LNCaP clone FGC (cell line): ENCODE results near the gene ARHGEF19.

ENCODE experiments used
- DNase-seq: peaks from one replicate; pipeline ENCODE4 v3.0.0-alpha.2; 2011; ENCODE audit warnings: low read depth
- H3K4me3 ChIP-seq: 2 replicates; pipeline ENCODE4 v1.5.1; 2011; ENCODE audit warnings: mild to moderate bottlenecking, low read depth, low read length, control low read depth
- TF ChIP-seq, protein P1 (sequence below): IDR thresholded peaks from 2 replicates; pipeline ENCODE4 v1.5.1; 2012; ENCODE audit warnings: mild to moderate bottlenecking; ENCODE audit not compliant: control insufficient read depth, insufficient read depth; ENCODE audit errors: extremely low read depth

Gene ARHGEF19

DNA sequence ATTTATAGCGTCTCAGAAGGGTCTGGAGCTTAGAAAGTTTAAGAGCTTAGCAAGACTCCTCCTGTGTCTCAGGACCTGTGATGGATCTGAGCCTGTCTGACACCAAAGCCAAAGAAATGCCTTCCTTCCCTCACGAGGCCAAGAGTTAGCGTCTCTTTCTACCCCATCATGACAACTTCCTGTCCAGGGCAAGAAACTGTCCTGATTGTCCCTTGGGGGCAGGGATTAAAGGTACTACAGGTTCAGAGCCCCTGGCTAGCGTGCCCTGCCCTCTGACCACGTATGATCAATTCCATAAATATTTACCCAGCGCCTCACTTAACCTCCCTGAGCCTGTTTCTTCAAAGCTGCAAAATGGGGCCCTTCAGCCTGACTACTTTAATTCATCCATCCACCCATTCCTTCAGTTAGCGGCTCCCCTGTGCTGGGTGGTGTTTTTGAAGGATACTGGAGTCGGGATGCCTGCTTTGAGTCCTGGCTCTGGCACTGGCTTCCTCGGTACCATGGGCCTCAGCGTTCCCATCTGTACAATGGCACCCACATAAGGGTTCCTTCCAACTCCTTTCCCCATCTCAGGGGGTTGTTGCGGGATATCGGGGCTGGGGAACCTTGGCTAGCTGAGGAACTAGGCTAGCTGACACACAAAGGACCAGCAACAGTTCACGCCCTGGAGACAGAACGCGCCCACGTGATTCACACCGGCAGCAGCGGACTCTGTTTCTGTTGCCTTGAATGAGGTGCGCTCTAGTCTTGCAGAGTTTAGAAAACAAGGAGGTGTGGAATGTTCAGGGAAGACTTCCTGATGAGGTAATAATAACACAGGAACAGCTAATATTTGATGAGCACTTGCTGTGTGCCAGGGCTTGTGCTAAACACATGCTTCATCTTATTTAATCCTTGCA lies 33.6 kb downstream of the ARHGEF19 start:
- no peak overlapping the region for H3K4me3 ChIP-seq
- no peak for DNase-seq
- TF ChIP-seq, protein P1, sequence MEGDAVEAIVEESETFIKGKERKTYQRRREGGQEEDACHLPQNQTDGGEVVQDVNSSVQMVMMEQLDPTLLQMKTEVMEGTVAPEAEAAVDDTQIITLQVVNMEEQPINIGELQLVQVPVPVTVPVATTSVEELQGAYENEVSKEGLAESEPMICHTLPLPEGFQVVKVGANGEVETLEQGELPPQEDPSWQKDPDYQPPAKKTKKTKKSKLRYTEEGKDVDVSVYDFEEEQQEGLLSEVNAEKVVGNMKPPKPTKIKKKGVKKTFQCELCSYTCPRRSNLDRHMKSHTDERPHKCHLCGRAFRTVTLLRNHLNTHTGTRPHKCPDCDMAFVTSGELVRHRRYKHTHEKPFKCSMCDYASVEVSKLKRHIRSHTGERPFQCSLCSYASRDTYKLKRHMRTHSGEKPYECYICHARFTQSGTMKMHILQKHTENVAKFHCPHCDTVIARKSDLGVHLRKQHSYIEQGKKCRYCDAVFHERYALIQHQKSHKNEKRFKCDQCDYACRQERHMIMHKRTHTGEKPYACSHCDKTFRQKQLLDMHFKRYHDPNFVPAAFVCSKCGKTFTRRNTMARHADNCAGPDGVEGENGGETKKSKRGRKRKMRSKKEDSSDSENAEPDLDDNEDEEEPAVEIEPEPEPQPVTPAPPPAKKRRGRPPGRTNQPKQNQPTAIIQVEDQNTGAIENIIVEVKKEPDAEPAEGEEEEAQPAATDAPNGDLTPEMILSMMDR: no peak

DNA sequence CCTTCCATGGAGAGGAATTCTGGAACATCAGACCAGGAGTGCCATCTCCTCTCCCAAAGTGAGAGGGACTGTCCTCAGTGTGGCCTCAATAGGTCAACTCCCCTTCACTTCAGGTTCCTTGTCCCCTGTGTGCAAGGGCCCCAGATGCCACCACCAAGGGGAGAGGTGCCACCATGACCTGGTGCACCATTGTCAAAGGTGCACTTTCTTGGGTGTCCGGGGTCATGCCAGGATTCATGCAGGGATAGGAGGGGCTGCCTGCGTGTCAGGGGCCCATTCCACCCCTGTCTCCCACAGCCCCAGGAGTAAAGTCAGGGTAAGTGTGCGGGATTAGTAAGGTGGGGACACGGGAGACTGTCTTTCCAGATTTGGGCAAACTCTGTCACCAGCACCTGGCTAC lies 35.1 kb downstream of the ARHGEF19 start:
- TF ChIP-seq, protein P1: no peak
- no peak for DNase-seq
- no peak overlapping the region for H3K4me3 ChIP-seq

DNA sequence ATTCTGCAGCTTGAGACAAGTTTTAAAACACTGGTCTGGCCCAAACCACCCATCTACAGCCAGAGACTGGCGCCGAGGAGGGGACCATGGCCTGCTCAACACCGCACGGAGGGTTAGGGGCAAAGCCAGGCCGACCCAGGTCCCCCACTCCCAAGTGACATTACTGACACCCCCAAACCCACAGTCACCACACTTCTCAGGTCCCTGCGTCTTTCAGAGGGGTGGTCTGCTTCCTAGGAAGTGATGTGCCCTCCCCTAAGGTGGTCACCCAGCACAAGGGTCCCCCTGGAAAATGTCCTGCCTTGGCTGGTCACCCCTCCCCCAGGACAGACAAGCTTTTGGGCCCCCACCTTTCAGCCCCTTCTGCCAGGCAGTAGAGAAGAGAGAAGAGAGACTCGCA lies 35.8 kb downstream of the ARHGEF19 start:
- no peak for DNase-seq
- TF ChIP-seq, protein P1: no peak
- H3K4me3 ChIP-seq: no peak overlapping the region

DNA sequence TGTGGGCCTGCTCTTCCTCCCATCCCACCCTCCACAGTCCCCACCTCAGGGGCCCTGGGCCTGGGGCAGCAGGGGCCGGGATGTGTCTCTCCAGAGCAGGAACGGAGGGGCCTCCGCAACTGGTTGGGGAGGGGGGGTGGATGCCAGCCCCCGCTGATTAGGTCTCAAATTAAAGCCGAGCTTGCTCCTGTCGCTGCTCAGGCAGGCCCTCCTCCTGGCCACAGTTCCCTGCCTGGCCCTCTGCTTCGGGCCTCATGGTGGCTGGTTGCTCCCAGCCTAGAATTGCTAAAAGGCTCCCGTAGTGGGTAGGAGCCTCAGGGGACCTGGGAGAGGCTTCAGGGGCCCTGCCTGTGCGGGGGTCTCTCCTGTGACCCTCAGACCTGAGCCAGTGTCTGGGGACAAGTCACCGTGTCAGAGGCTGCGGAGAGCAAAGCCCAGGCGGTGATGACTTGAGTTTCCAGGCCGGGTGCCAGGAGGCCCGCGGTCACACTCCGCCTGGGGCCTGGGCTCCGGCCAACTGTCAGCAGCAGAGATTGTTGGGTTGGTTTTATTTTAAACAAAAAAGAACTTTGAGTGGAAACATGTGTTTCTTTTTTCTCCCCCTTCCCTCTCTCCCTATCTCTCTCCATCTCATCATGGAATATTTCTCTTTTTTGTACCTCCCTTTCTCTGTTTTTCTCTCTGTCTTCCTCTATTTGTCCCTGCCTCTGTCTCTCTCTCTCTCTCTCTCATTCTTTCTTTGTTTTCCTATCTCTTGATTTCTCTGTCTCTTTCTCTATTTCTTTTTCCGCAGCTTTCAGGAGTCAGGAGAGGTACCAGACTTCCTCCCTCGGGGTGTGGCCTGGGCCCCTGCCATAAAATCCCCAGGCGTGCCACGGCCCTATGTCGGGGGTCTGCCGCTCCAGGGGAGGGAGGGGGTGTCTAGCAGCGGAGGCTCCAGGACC lies 36.6 kb downstream of the ARHGEF19 start:
- no peak for DNase-seq
- TF ChIP-seq, protein P1: no peak
- no peak overlapping the region for H3K4me3 ChIP-seq

DNA sequence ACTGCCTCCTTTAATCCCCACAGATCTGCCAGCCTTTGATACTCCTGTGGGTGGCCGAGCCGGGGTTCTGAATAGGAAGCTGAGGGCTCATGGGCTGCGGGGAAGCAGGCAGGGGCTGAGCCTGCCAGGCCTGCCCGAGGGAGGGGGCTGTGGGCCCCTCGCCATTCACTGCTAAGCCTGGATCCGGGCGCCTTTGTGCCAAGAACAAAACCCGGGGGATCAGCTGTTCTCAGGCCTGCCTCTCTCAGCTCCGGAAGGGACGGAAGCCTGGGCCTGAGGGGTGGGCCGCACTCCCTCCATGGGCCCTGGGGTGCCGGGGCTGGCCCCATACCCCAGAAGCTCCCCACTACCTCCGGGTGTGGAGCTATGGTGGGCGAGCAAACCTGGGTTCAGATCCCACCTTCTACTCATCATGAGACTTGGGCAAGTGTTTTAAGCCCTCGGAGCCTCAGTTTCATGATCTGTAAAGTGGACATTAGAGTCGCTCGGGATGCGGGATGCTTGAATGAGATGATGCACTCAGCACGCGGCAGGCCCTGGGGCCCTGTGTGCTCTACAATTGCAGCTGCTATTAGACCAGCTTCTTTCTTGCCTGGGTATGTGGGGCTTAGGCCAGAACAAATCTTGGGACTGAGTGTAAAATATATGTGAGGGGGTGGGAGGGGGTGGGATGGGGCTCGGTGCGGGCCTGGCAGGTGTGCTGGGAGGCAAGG lies 37.4 kb downstream of the ARHGEF19 start:
- DNase-seq: no peak
- TF ChIP-seq, protein P1: no peak
- no peak overlapping the region for H3K4me3 ChIP-seq

DNA sequence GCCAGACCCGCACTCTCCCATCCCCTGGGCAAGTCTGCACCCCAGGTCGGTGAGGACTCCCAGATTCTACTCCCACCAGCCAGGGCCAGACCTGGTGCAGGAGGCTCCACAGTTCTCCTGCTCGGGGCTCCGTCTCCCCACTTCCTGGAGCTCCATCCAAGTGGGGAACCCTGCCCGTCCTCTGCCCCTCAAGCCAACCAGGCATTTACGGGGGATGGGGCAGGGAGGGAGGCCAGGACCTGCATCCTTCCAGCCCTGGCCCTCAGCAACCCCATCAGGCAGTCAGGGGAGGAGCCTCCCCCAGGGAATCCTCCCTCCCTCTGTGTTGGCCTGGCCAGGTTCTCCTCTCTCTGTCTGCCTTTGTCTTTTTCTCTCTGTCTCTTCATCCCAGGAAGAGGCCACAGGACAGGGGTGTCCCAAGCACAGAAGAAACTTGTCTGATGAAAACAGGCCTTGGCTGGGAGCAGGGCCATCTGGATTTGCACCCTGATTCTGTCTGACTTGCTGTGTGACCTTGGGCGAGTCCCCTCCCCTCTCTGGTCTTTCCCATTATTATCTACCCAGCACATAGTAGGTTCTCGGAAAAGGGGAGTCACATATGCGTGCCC lies 38.1 kb downstream of the ARHGEF19 start:
- DNase-seq: no peak
- no peak overlapping the region for H3K4me3 ChIP-seq
- TF ChIP-seq, protein P1: no peak
